Endothelial cell of umbilical vein (primary cell): Measurements from ENCODE around the gene IL22RA1. TPM values are rescaled to one million over a fixed set of nuclear protein-coding genes. Genes with fewer than 3 reads are reported as not detected.

Experiments
- BruUV-seq: library from RNA; stranded (reverse); fragments of 400-500 nt; replicated peaks from 2 replicates; lab custom pipeline; 2021; lab: Mats Ljungman, UMichigan
- CTCF ChIA-PET: fragments of 300-600, 350-600 bp; sonication (Branson Sonifier 250); formaldehyde crosslinking; loops from one replicate; lab custom pipeline; 2021; ENCODE audit warnings: antibody characterized with exemption, inconsistent platforms; lab: Charles Lee
- POLR2A ChIA-PET: fragments of 300-600, 350-600 bp; sonication (Branson Sonifier 250); formaldehyde crosslinking; loops from one replicate; lab custom pipeline; 2021; ENCODE audit warnings: antibody characterized with exemption, inconsistent platforms; lab: Charles Lee
- DNase-seq: peaks from one replicate; pipeline ENCODE4 v3.0.0-alpha.2; 2011; ENCODE audit warnings: low read depth, low spot score
- FAIRE-seq: peaks from 2 replicates; lab custom pipeline; 2011; peaks lifted over from hg19 to GRCh38; lab: Jason Lieb, UNC
- H2AFZ ChIP-seq: 2 replicates; pipeline ENCODE4 v1.6.0; 2012; ENCODE audit warnings: low read depth, low read length, control low read depth, inconsistent platforms
- H3K27ac ChIP-seq: 2 replicates; pipeline ENCODE4 v1.5.1; 2011; ENCODE audit warnings: low read depth, mild to moderate bottlenecking, control low read depth, low read length, moderate library complexity; ENCODE audit not compliant: insufficient read depth
- H3K27me3 ChIP-seq, 2 experiments: 2 replicates each; pipeline versions ENCODE4 v1.6.0 to v1.6.1; 2011; ENCODE audit warnings: low read length in 2 of 2, mixed read lengths in 1 of 2; ENCODE audit not compliant: control insufficient read depth in 2 of 2, insufficient read depth in 2 of 2
- H3K36me3 ChIP-seq, 2 experiments: 2 replicates in 1 of 2; 3 replicates in 1 of 2; pipeline ENCODE4 v1.5.1; 2011; ENCODE audit warnings: low read length in 2 of 2, mild to moderate bottlenecking in 1 of 2, moderate library complexity in 1 of 2; ENCODE audit not compliant: control insufficient read depth in 2 of 2, insufficient read depth in 2 of 2; ENCODE audit errors: extremely low read depth in 1 of 2
- H3K4me1 ChIP-seq: 3 replicates; pipeline ENCODE4 v1.5.1; 2011; ENCODE audit warnings: mild to moderate bottlenecking, low read length; ENCODE audit not compliant: control insufficient read depth, insufficient read depth; ENCODE audit errors: extremely low read depth
- H3K4me2 ChIP-seq: 2 replicates; pipeline ENCODE4 v1.6.1; 2011; ENCODE audit warnings: low read length, control low read depth, mixed read lengths; ENCODE audit not compliant: insufficient read depth
- H3K4me3 ChIP-seq, 3 experiments: fragments of 200-600 bp in 1 of 3; sonication (generic), shearing (Covaris generic) in 1 of 3; replicated peaks in 1 of 3; 2 replicates each; pipeline ENCODE4 v1.5.1; 2011 to 2016; ENCODE audit warnings: control low read depth in 3 of 3, low read length in 3 of 3, mild to moderate bottlenecking in 2 of 3, inconsistent platforms in 1 of 3, low read depth in 1 of 3, moderate library complexity in 1 of 3; ENCODE audit not compliant: insufficient read depth in 1 of 3
- H3K79me2 ChIP-seq: 2 replicates; pipeline ENCODE4 v1.6.0; 2012; ENCODE audit warnings: low read length, inconsistent platforms; ENCODE audit not compliant: control insufficient read depth, insufficient read depth
- H3K9ac ChIP-seq: replicated peaks from 2 replicates; pipeline ENCODE3; 2011; ENCODE audit warnings: low read length, control low read depth; ENCODE audit not compliant: insufficient read depth; ENCODE audit errors: extremely low read depth
- H3K9me1 ChIP-seq: replicated peaks from 3 replicates; pipeline ENCODE4 v1.6.0; 2011; ENCODE audit warnings: mild to moderate bottlenecking, low read length; ENCODE audit not compliant: control insufficient read depth, insufficient read depth; ENCODE audit errors: extremely low read depth
- H3K9me3 ChIP-seq: replicated peaks from 2 replicates; pipeline ENCODE4 v1.5.1; 2012; ENCODE audit warnings: low read length, inconsistent platforms; ENCODE audit not compliant: control insufficient read depth, insufficient read depth
- H4K20me1 ChIP-seq: replicated peaks from 2 replicates; pipeline ENCODE3; 2011; ENCODE audit warnings: mild to moderate bottlenecking, low read length; ENCODE audit not compliant: control insufficient read depth, insufficient read depth; ENCODE audit errors: extremely low read depth
- CTCF ChIP-seq, 2 donors: IDR thresholded peaks; 1 replicate in 1 of 2; 2 replicates in 1 of 2; pipeline ENCODE4 v1.5.1; 2011; ENCODE audit warnings: low read length in 2 of 2, mild to moderate bottlenecking in 2 of 2, moderate library complexity in 2 of 2, control low read depth in 1 of 2, inconsistent platforms in 1 of 2, low read depth in 1 of 2; ENCODE audit not compliant: insufficient read depth in 1 of 2; ENCODE audit errors: extremely low read depth in 1 of 2
- EZH2 ChIP-seq: IDR thresholded peaks from 2 replicates; pipeline ENCODE4 v1.6.1; 2012; ENCODE audit warnings: borderline replicate concordance, low read depth, mild to moderate bottlenecking, moderate library complexity, low read length, inconsistent platforms; ENCODE audit not compliant: severe bottlenecking
- FOS ChIP-seq: IDR thresholded peaks from 2 replicates; pipeline ENCODE4 v1.6.1; 2011; ENCODE audit warnings: mild to moderate bottlenecking, low read length, moderate library complexity, borderline replicate concordance; ENCODE audit not compliant: insufficient read depth
- GATA2 ChIP-seq: IDR thresholded peaks from 2 replicates; pipeline ENCODE4 v1.7.0; 2011; ENCODE audit warnings: low read depth, mild to moderate bottlenecking, moderate library complexity, mixed read lengths, low read length; ENCODE audit not compliant: insufficient read length, insufficient read depth
- JUN ChIP-seq: IDR thresholded peaks from 2 replicates; pipeline ENCODE4 v1.6.1; 2011; ENCODE audit warnings: borderline replicate concordance, low read depth; ENCODE audit not compliant: insufficient read length, insufficient read depth
- MAX ChIP-seq: IDR thresholded peaks from 2 replicates; pipeline ENCODE4 v1.6.1; 2011; ENCODE audit not compliant: insufficient read depth, insufficient read length
- MYC ChIP-seq: IDR thresholded peaks from one replicate; pipeline ENCODE4 v1.6.1; 2011; ENCODE audit warnings: mild to moderate bottlenecking, low read depth, low read length
- POLR2A ChIP-seq: IDR thresholded peaks from 2 replicates; pipeline ENCODE4 v1.6.1; 2012; ENCODE audit warnings: low read depth, mild to moderate bottlenecking, control low read depth, low read length
- POLR2AphosphoS5 ChIP-seq: IDR thresholded peaks from 2 replicates; pipeline ENCODE4 v1.6.1; 2012; ENCODE audit warnings: low read depth, mild to moderate bottlenecking, control low read depth, low read length, moderate library complexity; ENCODE audit not compliant: insufficient read depth
- dilution Hi-C: fragments of 300-500 bp; cut with MboI; formaldehyde crosslinking; loops from one replicate; pipeline ENCODE4 v1.15.0; 2019; ENCODE audit warnings: low sequenced_read_pairs; ENCODE audit not compliant: extremely low pct_ligation_motif_present
- intact Hi-C: fragments of 100-400 bp; cut with micrococcal nuclease; formaldehyde crosslinking; loops from one replicate; pipeline ENCODE4 v1.10.0; 2022
- polyA plus RNA-seq, 4 experiments: library from polyadenylated mRNA; depleted of rRNA in 3 of 4; stranded (reverse) in 3 of 4; unstranded in 1 of 4; fragments of >200 nt; gene quantifications; 2 replicates each; pipeline versions ENCODE4 v1.2.1 to v1.2.3, GENCODE V29; 2011 to 2012; ENCODE audit warnings: missing spikeins in 1 of 4
- total RNA-seq: library from RNA; stranded (reverse); gene quantifications from 2 replicates; pipeline ENCODE4 v1.2.3, GENCODE V29; 2021

The IL22RA1 gene
- total and polyA plus RNA-seq, 2 donors (not counting 3 experiments of a cell fraction or from before 2014, with no cell fraction given) = not detected

- no peak for DNase-seq
- Histone ChIP-seq H3K79me2 (no peaks in the 10 kb centered on the region), H3K4me3 (no peak overlapping the region), H3K9me1 (no peaks in the 10 kb centered on the region), H3K4me2 (no peak overlapping the region), H4K20me1 (no peaks in the 10 kb centered on the region), H2AFZ (no peak overlapping the region), H3K9ac (no peak overlapping the region), H3K9me3 (no peaks in the 10 kb centered on the region), H3K4me1 (no peaks in the 10 kb centered on the region), H3K27me3 (peaks cover 9 to 16% of the 10 kb centered on the region in 2 experiments), H3K36me3 (no peaks in the 10 kb centered on the region), H3K27ac (no peak overlapping the region)
- FAIRE-seq = no peak
- ChIA-PET POLR2A (no interaction called here), CTCF (interaction anchor here (1.0 to 2.1 kb wide), 3 partner anchors 21 to 28 kb away, joined by 3 to 7 read pairs (median 4); no protein-coding TSS in a partner anchor)
- intact Hi-C loops (no loop called here), dilution Hi-C loops (no loop called here)
- TF ChIP-seq MAX (no peak), FOS (no peak), MYC (no peak), GATA2 (no peak), POLR2A (no peak), EZH2 (no peak), JUN (no peak), CTCF (IDR thresholded peaks at IDR 0.05; ENCODE audit: extremely low read depth in 1 of 2, insufficient read depth in 1 of 2, low read depth in 1 of 2, low read length in 2 of 2) (no peak), POLR2AphosphoS5 (no peak)
- no TSS peak for BruUV-seq
Measured at GRCh38 chr1:24178407-24178806, 35.5 kb upstream of the IL22RA1 start.
